Cerebellar cortex (tissue), 1 donor: Measurements from ENCODE around the gene CORIN.

ENCODE experiments used
- DNase-seq: peaks from one replicate; pipeline ENCODE4 v3.0.0-alpha.2; 2015; ENCODE audit warnings: low spot score

The CORIN gene

GRCh38 chr4:47837908-47838294 is at the start of gene CORIN:
CORIN (minus strand) TSS chr4:47838067; CDS start chr4:47837949, 118 bp downstream.
- peak; percentile 5 for DNase-seq

GRCh38 chr4:47882228-47882627 is 44.4 kb upstream of the CORIN start:
- DNase-seq = no peak

DNA sequence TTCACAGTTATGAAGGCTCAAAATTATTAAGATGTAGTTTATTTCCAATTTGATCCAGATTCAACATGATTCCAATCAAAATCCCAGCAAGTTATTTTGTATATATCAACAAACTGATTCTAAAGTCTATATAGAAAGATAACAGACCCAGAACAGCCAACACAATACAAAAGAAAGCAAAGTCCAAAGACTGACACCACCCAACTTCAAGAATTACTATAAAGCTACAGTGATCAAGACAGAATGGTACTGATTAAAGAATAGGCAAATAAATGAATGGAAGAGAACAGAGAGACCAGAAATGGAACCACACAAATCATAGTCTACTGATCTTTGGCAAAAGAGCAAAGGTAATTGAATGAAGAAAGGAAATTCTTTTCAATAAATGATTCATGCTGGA is 41.6 kb upstream of the CORIN start:
- DNase-seq = no peak

DNA sequence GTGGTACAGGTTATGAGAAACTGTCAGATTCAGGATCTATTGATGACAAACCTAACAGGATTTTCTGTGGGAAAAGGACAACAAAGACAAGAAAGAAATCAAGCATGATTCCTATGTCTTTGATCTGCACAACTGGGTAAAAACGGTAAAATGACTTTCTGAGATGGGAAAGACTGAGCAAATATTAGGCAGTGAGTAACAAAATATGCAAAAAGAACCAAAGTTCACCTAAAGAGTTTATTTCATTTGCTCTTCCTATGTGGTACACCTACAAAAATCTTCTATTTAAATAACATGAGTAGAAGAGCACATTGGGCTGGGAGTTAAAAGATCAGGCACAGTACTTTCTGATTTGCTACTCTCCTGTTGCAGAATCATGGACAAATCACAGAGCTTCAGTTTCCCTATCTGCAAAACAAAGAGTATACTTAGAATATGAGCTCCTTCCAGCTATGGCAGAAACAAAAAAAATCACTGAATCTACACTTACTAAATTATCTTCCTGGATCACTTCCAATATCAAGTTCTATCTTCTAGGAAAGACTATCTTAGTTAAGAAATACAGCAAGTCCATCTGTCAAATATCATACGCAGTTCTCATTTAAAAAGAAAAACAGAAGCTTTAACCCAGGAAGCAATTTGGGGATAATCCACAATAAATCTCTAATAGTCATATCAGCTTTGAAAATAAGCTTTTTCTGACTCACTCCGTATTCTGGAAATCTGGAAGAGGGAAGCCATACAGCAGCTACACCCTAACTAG is 39.1 kb upstream of the CORIN start:
- no peak for DNase-seq

DNA sequence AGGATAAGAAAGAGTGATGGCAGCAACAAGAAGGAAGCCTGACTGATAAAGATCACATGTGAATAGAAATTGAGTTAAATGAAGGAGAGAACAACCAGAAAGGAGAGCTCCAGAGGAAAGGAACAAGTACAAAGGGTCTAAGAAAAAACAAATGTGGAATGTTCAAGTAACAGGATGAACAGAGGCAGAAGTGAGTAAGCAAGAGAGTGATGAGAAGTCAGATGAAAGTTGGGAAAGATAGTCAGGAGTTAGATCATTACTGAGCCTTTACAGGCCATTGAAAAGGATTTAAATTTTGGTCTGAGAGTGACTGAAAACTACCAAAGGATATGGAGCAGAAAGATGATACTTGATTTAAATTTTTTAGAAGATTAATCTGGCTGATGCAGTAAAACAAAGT is 38.4 kb upstream of the CORIN start:
- no peak for DNase-seq

DNA sequence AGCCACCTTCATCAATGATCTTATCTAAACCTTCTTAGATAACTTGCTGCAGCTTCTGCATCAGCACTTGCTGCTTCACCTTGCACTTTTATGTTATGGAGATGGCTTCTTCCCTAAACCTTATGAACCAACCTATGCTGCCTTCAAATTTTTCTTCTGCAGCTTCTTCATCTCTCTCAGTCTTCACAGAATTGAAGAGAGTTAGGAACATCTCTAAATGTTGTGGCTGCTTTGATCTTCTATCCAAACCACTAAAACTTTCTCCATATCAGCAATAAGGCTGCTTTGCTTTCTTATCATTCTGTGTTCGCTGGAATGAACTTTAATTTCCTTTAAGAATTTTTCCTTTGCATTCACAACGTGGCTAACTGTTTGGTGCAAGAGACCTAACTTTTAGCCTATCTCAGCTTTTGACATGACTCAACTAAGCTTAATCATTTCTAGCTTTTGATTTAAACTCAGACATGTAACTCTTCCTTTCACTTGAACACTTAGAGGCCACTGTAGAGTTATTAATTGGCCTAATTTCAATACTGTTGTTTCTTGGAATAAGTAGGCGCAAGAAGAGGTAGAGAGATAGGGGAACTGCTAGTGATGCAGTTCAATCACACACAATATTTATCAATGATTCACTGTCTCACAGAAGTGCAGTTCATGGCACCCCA is 36.1 kb upstream of the CORIN start:
- DNase-seq = no peak

DNA sequence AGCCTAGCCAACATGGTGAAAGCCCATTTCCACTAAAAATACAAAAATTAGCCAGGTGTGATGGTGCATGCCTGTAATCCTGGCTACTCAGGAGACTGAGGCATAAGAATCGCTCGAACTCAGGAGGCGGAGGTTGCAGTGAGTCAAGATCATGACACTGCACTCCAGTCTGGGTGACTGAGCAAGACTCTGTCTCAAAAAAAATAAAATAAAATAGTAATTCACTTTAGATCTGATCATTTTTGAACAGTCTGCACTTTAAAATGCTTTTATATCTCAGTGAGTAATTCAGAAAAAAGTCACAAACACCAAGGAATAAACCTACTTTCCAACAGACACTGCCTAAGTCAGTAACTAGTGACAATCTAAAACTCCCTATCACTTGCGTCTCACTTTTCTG is 25.6 kb upstream of the CORIN start:
- DNase-seq = no peak

- DNase-seq = no peak
Observed at GRCh38 chr4:47862297-47862696, 24.4 kb upstream of the CORIN start.

- no peak for DNase-seq
Observed at GRCh38 chr4:47860305-47860704, 22.4 kb upstream of the CORIN start.

GRCh38 chr4:47858006-47858405 is 20.1 kb upstream of the CORIN start:
- no peak for DNase-seq

DNA sequence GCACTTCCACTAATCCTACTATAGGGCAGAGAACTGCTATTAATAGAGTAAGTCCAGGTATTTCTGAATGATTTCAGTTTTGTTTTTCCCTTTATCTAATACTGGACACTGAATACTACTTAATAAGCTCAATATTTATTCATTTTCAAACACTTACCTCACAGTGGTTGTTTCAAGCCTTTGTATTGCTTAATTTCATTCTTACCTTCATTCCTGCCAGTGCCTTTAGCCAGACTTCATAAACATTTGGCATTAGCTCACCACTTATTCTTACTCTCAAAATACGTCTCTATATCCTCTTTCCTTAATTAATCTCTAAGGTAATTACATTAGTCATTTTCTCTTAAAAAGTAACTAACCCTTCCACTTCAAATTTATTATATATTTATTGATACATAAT is 18.8 kb upstream of the CORIN start:
- no peak for DNase-seq

DNA sequence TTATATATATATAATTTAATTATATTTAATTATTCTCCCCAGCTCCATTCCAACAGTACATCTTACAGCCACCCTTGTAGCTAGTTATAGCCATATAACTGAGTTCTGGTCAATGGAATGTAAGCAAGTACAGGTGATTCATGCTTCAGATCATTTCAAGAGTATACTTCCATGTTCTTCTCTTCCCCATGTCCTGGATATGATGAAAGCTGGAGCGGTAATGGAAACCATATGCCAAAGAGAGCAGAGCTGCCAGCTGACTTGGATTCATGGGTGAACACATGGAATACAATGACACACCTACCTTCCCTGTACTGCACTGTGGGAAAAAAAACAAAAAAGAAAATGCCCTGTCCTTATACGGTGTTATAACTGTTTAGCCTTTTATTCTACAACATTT is 17.5 kb upstream of the CORIN start:
- DNase-seq = no peak

DNA sequence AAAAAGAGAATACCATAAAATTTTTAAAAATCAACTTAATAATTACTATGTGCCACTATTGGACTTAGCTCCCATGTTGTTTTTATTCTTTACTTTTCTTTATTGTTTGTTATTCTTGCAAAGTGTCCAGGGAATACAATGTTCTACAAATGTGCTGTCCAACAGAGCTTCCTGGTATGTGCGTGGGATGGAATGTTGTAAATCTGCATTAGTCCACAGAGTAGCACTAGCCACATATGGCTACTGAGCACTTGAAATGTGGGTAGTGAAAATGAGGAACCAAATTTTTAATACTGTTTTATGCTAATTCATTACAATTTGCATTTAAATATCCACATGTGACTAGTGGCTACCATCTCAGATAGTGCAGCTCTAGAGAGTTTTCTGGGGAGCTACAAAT is 14.3 kb upstream of the CORIN start:
- no peak for DNase-seq

- DNase-seq = no peak
Observed at GRCh38 chr4:47849466-47849865, 11.6 kb upstream of the CORIN start.

- DNase-seq = no peak
Observed at GRCh38 chr4:47848041-47848440, 10.2 kb upstream of the CORIN start.

- no peak for DNase-seq
Observed at GRCh38 chr4:47842985-47843384, 5.1 kb upstream of the CORIN start.

DNA sequence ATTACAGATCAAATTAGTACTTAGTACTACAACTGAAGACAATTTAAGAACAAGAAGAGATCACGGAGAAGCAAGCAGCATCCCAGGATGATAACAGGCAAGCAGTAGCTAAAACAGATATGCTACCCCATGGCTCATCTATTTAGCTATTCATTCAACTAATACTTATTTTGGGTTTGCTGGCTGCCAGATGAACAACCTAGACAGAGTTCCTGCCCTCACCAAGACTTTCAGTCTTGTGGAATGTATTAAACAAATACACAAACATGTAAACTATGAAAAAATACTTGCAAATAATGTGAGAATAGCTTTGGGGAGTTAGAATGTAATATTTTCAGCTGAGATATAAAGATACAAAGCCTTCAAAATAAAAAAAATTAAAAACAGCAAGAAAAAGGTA is 2.4 kb upstream of the CORIN start:
- no peak for DNase-seq

- peak; percentile 31 for DNase-seq
Observed at GRCh38 chr4:47839259-47839658, 1.4 kb upstream of the CORIN start.

GRCh38 chr4:47838445-47838844 is 578 bp upstream of the CORIN start:
- DNase-seq = peak; percentile 2

- DNase-seq = peak; percentile 10
Observed at GRCh38 chr4:47837094-47837907, 566 bp downstream of the CORIN start.

DNA sequence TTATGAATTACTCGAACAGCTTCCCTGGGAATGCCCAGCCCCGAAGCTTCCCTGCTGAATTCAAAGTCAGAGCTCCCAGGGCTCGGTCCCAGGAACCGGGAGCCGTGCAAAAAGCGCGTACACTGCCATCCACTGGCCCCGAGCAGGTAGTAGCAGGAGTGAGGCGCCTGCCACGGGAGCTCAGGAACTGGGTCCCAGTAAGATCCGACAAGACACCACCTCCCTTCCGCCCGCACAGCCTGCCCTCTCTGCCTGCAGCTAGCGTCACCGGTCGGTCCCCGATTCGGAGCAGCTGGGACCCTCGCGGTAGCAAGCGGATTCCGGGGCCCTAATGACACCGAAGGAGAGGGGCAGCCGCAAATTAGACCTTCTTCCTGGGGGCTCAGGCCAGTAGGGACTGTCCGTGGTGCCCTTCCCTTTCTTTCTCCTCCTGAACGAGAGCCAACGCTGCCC is 1.2 kb downstream of the CORIN start:
- DNase-seq = peak; percentile 72

GRCh38 chr4:47835494-47835893 is 2.4 kb downstream of the CORIN start:
- DNase-seq = no peak
